Measurements from ENCODE around the gene NRP1. TPM values are rescaled to one million over a fixed set of nuclear protein-coding genes. Genes with fewer than 3 reads are reported as not detected.

Gene NRP1
- total RNA-seq, 2 donors from 2014 or later: 12.3 to 26.5 TPM

DNA sequence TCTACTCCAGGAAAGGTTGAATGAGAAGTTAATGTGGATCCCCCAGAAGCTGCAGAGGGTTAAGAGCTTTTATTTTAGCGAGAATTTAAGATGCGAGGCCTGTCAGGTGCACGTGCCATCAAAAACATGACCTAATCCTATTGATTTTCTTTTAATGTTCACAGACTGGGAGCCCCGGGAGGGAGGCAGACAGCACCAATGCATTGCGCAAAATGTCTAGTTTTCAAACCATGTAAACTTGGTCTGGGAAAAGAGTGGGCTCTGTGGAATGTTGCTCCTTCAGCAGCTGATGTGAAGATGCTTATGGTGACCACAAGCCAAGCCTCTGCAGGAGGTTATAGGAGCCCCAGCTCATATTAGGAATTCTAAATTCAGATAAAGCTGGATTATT, 204.5 kb downstream of the NRP1 start:
- DNase-seq: no peak
- ATAC-seq: no peak
- intact Hi-C loops (cut with DNase I, micrococcal nuclease): no loop called here

GRCh38 chr10:33129141-33129995, 205.1 kb downstream of the NRP1 start:
- ATAC-seq: no peak
- intact Hi-C loops (cut with DNase I, micrococcal nuclease): no loop called here
- DNase-seq: no peak

GRCh38 chr10:33127622-33128021, 206.8 kb downstream of the NRP1 start:
- ATAC-seq (no peak), DNase-seq (no peak)
- intact Hi-C loops (cut with DNase I, micrococcal nuclease): no loop called here

Data from left colon (tissue), 2 donors.